ENCODE measurements around the gene DTWD2. TPM values are rescaled to one million over a fixed set of nuclear protein-coding genes. Genes with fewer than 3 reads are reported as not detected.
A peak's percentile ranks its signal among the peaks of the same experiment; 100 is the strongest.
"Not testable (repeated sequence)": the region's sequence is repeated elsewhere in the genome, so short reads cannot be mapped to it uniquely, and the experiment has no call there.

The DTWD2 gene
- total and polyA plus RNA-seq, 7 experiments from 2014 or later, result 2.5 to 5.8 (median 3.4) TPM

- ChIA-PET CTCF (no interaction called here), POLR2A (no interaction called here)
- H3K9me3 ChIP-seq (ENCODE audit: control insufficient read depth in 2 of 3, low read length in 3 of 3), result no peaks in the 10 kb centered on the region
- no peak overlapping the region for H3K4me3 Mint-ChIP-seq
- no peaks in the 10 kb centered on the region for H3K27me3 ChIP-seq (ENCODE audit: control insufficient read depth in 2 of 2, insufficient read depth in 2 of 2, low read length in 2 of 2)
- no peak for DNase-seq
- H3K4me1 ChIP-seq (ENCODE audit: control insufficient read depth in 2 of 2, insufficient read depth in 2 of 2, low read length in 2 of 2), result no peaks in the 10 kb centered on the region
- H3K36me3 Mint-ChIP-seq, result peaks cover 0 to 47% (median 26%) of the 10 kb centered on the region in 5 donors
- H3K27ac Mint-ChIP-seq, result no peak overlapping the region
- no peak for ATAC-seq
- no peak overlapping the region for H3K4me3 ChIP-seq (ENCODE audit: low read length)
- peaks cover 0 to 1% (median 0%) of the 10 kb centered on the region in 5 donors for H3K27me3 Mint-ChIP-seq
- H3K4me1 Mint-ChIP-seq, result peaks cover 0 to 27% (median 12%) of the 10 kb centered on the region in 7 donors
- peaks cover 0 to 15% (median 2%) of the 10 kb centered on the region in 11 donors for H3K9me3 Mint-ChIP-seq
- no peaks in the 10 kb centered on the region for H3K36me3 ChIP-seq (ENCODE audit: control insufficient read depth in 2 of 3, insufficient read depth in 3 of 3, low read length in 3 of 3)
- intact Hi-C loops (cut with micrococcal nuclease), result no loop called here
- no peak overlapping the region for H3K27ac ChIP-seq (ENCODE audit: low read depth, low read length)
Measured at GRCh38 chr5:118965890-118966289, 22.5 kb downstream of the DTWD2 start.

DNA sequence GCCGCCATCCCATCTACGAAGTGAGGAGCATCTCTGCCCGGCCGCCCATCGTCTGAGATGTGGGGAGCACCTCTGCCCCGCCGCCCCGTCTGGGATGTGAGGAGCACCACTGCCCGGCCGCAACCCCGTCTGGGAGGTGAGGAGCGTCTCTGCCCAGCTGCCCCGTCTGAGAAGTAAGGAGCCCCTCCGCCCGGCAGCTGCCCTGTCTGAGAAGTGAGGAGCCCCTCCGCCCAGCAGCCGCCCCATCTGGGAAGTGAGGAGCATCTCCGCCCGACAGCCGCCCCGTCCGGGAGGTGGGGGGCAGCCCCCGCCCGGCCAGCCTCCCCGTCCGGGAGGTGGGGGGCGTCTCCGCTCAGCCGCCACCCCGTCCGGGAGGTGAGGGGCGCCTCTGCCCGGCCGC lies 23.4 kb downstream of the DTWD2 start:
- intact Hi-C loops (cut with micrococcal nuclease), result not testable (repeated sequence)

GRCh38 chr5:118964388-118964787 lies 24.0 kb downstream of the DTWD2 start:
- H3K4me3 ChIP-seq (ENCODE audit: low read length); ATAC-seq; H3K36me3 ChIP-seq (ENCODE audit: control insufficient read depth in 2 of 3, insufficient read depth in 3 of 3, low read length in 3 of 3); H3K27me3 ChIP-seq (ENCODE audit: control insufficient read depth in 2 of 2, insufficient read depth in 2 of 2, low read length in 2 of 2); DNase-seq; CTCF ChIA-PET; intact Hi-C loops (cut with micrococcal nuclease); H3K27ac ChIP-seq (ENCODE audit: low read depth, low read length); H3K27me3 Mint-ChIP-seq; H3K4me1 ChIP-seq (ENCODE audit: control insufficient read depth in 2 of 2, insufficient read depth in 2 of 2, low read length in 2 of 2); POLR2A ChIA-PET; H3K9me3 ChIP-seq (ENCODE audit: control insufficient read depth in 2 of 3, low read length in 3 of 3): not testable (repeated sequence)
- Mint-ChIP-seq H3K9me3 (peaks cover 0 to 16% (median 1%) of the 10 kb centered on the region in 11 donors), H3K36me3 (peaks cover 0 to 55% (median 25%) of the 10 kb centered on the region in 5 donors), H3K27ac (peak overlapping the region in 1 of 9 donors; percentile 20), H3K4me1 (peaks cover 0 to 15% (median 8%) of the 10 kb centered on the region in 7 donors), H3K4me3 (peak overlapping the region in 1 of 10 donors; percentile 61)

More for the DNA sequence above, 23.4 kb downstream of the DTWD2 start:
- H3K9me3 Mint-ChIP-seq, result peaks cover 0 to 18% (median 2%) of the 10 kb centered on the region in 11 donors
- H3K4me3 Mint-ChIP-seq; H3K27ac ChIP-seq (ENCODE audit: low read depth, low read length); H3K27me3 Mint-ChIP-seq; H3K9me3 ChIP-seq (ENCODE audit: control insufficient read depth in 2 of 3, low read length in 3 of 3); POLR2A ChIA-PET; H3K4me3 ChIP-seq (ENCODE audit: low read length); H3K27me3 ChIP-seq (ENCODE audit: control insufficient read depth in 2 of 2, insufficient read depth in 2 of 2, low read length in 2 of 2); H3K4me1 ChIP-seq (ENCODE audit: control insufficient read depth in 2 of 2, insufficient read depth in 2 of 2, low read length in 2 of 2); H3K27ac Mint-ChIP-seq; ATAC-seq; DNase-seq; CTCF ChIA-PET; H3K36me3 ChIP-seq (ENCODE audit: control insufficient read depth in 2 of 3, insufficient read depth in 3 of 3, low read length in 3 of 3): not testable (repeated sequence)
- peaks cover 0 to 21% (median 12%) of the 10 kb centered on the region in 7 donors for H3K4me1 Mint-ChIP-seq
- peaks cover 0 to 52% (median 31%) of the 10 kb centered on the region in 5 donors for H3K36me3 Mint-ChIP-seq

GRCh38 chr5:118963169-118963568 lies 25.2 kb downstream of the DTWD2 start:
- POLR2A ChIA-PET, result no interaction called here
- ATAC-seq, result no peak
- DNase-seq, result no peak

GRCh38 chr5:118960557-118960956 lies 27.8 kb downstream of the DTWD2 start:
- intact Hi-C loops (cut with micrococcal nuclease), result no loop called here
- H3K9me3 ChIP-seq (ENCODE audit: control insufficient read depth in 2 of 3, low read length in 3 of 3), result no peaks in the 10 kb centered on the region
- H3K27ac Mint-ChIP-seq, result no peak overlapping the region
- H3K36me3 ChIP-seq (ENCODE audit: control insufficient read depth in 2 of 3, insufficient read depth in 3 of 3, low read length in 3 of 3), result no peaks in the 10 kb centered on the region
- no peaks in the 10 kb centered on the region for H3K27me3 ChIP-seq (ENCODE audit: control insufficient read depth in 2 of 2, insufficient read depth in 2 of 2, low read length in 2 of 2)
- H3K36me3 Mint-ChIP-seq, result peaks cover 0 to 45% (median 12%) of the 10 kb centered on the region in 5 donors
- DNase-seq (no peak), ATAC-seq (no peak)
- no peak overlapping the region for H3K27ac ChIP-seq (ENCODE audit: low read depth, low read length)
- H3K4me1 ChIP-seq (ENCODE audit: control insufficient read depth in 2 of 2, insufficient read depth in 2 of 2, low read length in 2 of 2), result no peaks in the 10 kb centered on the region
- H3K4me3 ChIP-seq (ENCODE audit: low read length), result no peak overlapping the region
- POLR2A ChIA-PET, result interaction anchor here (1.1 kb wide), 1 partner anchor 13 kb away, joined by 3 read pairs; no protein-coding TSS in a partner anchor
- no peaks in the 10 kb centered on the region for H3K27me3 Mint-ChIP-seq
- H3K9me3 Mint-ChIP-seq, result peaks cover 0 to 14% (median 1%) of the 10 kb centered on the region in 11 donors
- H3K4me1 Mint-ChIP-seq, result peaks cover 0 to 5% (median 3%) of the 10 kb centered on the region in 7 donors
- CTCF ChIA-PET, result no interaction called here
- no peak overlapping the region for H3K4me3 Mint-ChIP-seq

More at GRCh38 chr5:118963169-118963568, 25.2 kb downstream of the DTWD2 start:
- no peaks in the 10 kb centered on the region for H3K27me3 Mint-ChIP-seq
- no peaks in the 10 kb centered on the region for H3K36me3 ChIP-seq (ENCODE audit: control insufficient read depth in 2 of 3, insufficient read depth in 3 of 3, low read length in 3 of 3)
- no peak overlapping the region for H3K4me3 ChIP-seq (ENCODE audit: low read length)
- H3K9me3 ChIP-seq (ENCODE audit: control insufficient read depth in 2 of 3, low read length in 3 of 3), result no peaks in the 10 kb centered on the region
- H3K27me3 ChIP-seq (ENCODE audit: control insufficient read depth in 2 of 2, insufficient read depth in 2 of 2, low read length in 2 of 2), result no peaks in the 10 kb centered on the region
- CTCF ChIA-PET, result no interaction called here
- peaks cover 0 to 11% (median 6%) of the 10 kb centered on the region in 7 donors for H3K4me1 Mint-ChIP-seq
- intact Hi-C loops (cut with micrococcal nuclease), result no loop called here
- peak overlapping the region in 1 of 9 donors; percentile 6 for H3K27ac Mint-ChIP-seq
- no peak overlapping the region for H3K4me3 Mint-ChIP-seq
- no peak overlapping the region for H3K27ac ChIP-seq (ENCODE audit: low read depth, low read length)
- H3K4me1 ChIP-seq (ENCODE audit: control insufficient read depth in 2 of 2, insufficient read depth in 2 of 2, low read length in 2 of 2), result no peaks in the 10 kb centered on the region
- H3K36me3 Mint-ChIP-seq, result peaks cover 0 to 56% (median 22%) of the 10 kb centered on the region in 5 donors
- H3K9me3 Mint-ChIP-seq, result peaks cover 0 to 14% (median 1%) of the 10 kb centered on the region in 11 donors

GRCh38 chr5:118956727-118957126 lies 31.6 kb downstream of the DTWD2 start:
- Histone ChIP-seq H3K4me3 (ENCODE audit: low read length) (no peak overlapping the region), H3K36me3 (ENCODE audit: control insufficient read depth in 2 of 3, insufficient read depth in 3 of 3, low read length in 3 of 3) (no peaks in the 10 kb centered on the region), H3K27me3 (ENCODE audit: control insufficient read depth in 2 of 2, insufficient read depth in 2 of 2, low read length in 2 of 2) (no peaks in the 10 kb centered on the region), H3K4me1 (ENCODE audit: control insufficient read depth in 2 of 2, insufficient read depth in 2 of 2, low read length in 2 of 2) (no peaks in the 10 kb centered on the region), H3K9me3 (ENCODE audit: control insufficient read depth in 2 of 3, low read length in 3 of 3) (no peaks in the 10 kb centered on the region), H3K27ac (ENCODE audit: low read depth, low read length) (no peak overlapping the region)
- no peaks in the 10 kb centered on the region for H3K27me3 Mint-ChIP-seq
- no peak for DNase-seq
- H3K36me3 Mint-ChIP-seq, result peaks cover 0 to 46% (median 10%) of the 10 kb centered on the region in 5 donors
- peaks cover 0 to 3% (median 0%) of the 10 kb centered on the region in 7 donors for H3K4me1 Mint-ChIP-seq
- ChIA-PET POLR2A (interaction anchor here (0.6 kb wide), 1 partner anchor 506 kb away, joined by 3 read pairs; no protein-coding TSS in a partner anchor), CTCF (interaction anchor here (0.6 kb wide), 1 partner anchor 60 kb away, joined by 5 read pairs; no protein-coding TSS in a partner anchor)
- intact Hi-C loops (cut with micrococcal nuclease), result no loop called here
- H3K4me3 Mint-ChIP-seq, result no peak overlapping the region
- ATAC-seq, result no peak
- no peak overlapping the region for H3K27ac Mint-ChIP-seq
- peaks cover 0 to 7% (median 0%) of the 10 kb centered on the region in 11 donors for H3K9me3 Mint-ChIP-seq

GRCh38 chr5:118953652-118954005 lies 34.7 kb downstream of the DTWD2 start:
- no peaks in the 10 kb centered on the region for H3K9me3 Mint-ChIP-seq
- H3K27me3 Mint-ChIP-seq, result no peaks in the 10 kb centered on the region
- DNase-seq (no peak), ATAC-seq (no peak)
- H3K27me3 ChIP-seq (ENCODE audit: control insufficient read depth in 2 of 2, insufficient read depth in 2 of 2, low read length in 2 of 2), result no peaks in the 10 kb centered on the region
- H3K36me3 Mint-ChIP-seq, result peaks cover 0 to 47% (median 16%) of the 10 kb centered on the region in 5 donors
- H3K4me1 Mint-ChIP-seq, result no peaks in the 10 kb centered on the region
- no peaks in the 10 kb centered on the region for H3K36me3 ChIP-seq (ENCODE audit: control insufficient read depth in 2 of 3, insufficient read depth in 3 of 3, low read length in 3 of 3)
- intact Hi-C loops (cut with micrococcal nuclease), result no loop called here
- H3K4me1 ChIP-seq (ENCODE audit: control insufficient read depth in 2 of 2, insufficient read depth in 2 of 2, low read length in 2 of 2), result no peaks in the 10 kb centered on the region
- ChIA-PET CTCF (no interaction called here), POLR2A (no interaction called here)
- H3K9me3 ChIP-seq (ENCODE audit: control insufficient read depth in 2 of 3, low read length in 3 of 3), result no peaks in the 10 kb centered on the region
- H3K4me3 ChIP-seq (ENCODE audit: low read length), result no peak overlapping the region
- H3K27ac ChIP-seq (ENCODE audit: low read depth, low read length), result no peak overlapping the region
- H3K4me3 Mint-ChIP-seq, result no peak overlapping the region
- H3K27ac Mint-ChIP-seq, result no peak overlapping the region

Measured in naive thymus-derived CD4-positive, alpha-beta T cell (primary cell).